ENCODE measurements around the gene RAD51B. TPM values are rescaled to one million over a fixed set of nuclear protein-coding genes. Genes with fewer than 3 reads are reported as not detected.

Gene RAD51B
- total and polyA plus RNA-seq, 9 of the 15 experiments (the other 6 are each of a cell fraction or from before 2014, with no cell fraction given): 8.5 to 17.3 (median 11.3) TPM

- Histone ChIP-seq H3K4me2 (ENCODE audit: insufficient read depth, low read length) (no peak overlapping the region), H3K9ac (ENCODE audit: insufficient read depth in 1 of 2, low read depth in 2 of 2, low read length in 2 of 2) (no peak overlapping the region), H3K27ac (ENCODE audit: extremely low read depth, low read depth, low read length) (no peak overlapping the region), H4K20me1 (replicated peaks; ENCODE audit: control insufficient read depth, insufficient read depth, low read length) (no peaks in the 10 kb centered on the region), H2AFZ (ENCODE audit: low read depth, low read length) (no peak overlapping the region), H3K9me1 (ENCODE audit: control insufficient read depth, insufficient read depth, low read length) (no peaks in the 10 kb centered on the region), H3K36me3 (ENCODE audit: control insufficient read depth, insufficient read depth, low read length) (no peaks in the 10 kb centered on the region), H3K79me2 (ENCODE audit: control insufficient read depth, insufficient read depth, low read length) (no peaks in the 10 kb centered on the region), H3K4me1 (replicated peaks in 1 of 2; ENCODE audit: control insufficient read depth in 2 of 2, insufficient read depth in 2 of 2, low read length in 2 of 2) (peaks cover 0 to 7% of the 10 kb centered on the region in 2 experiments; a peak in 3 of 5 replicates), H3K4me3 (no peak overlapping the region), H3K27me3 (ENCODE audit: control insufficient read depth in 2 of 2, insufficient read depth in 2 of 2, low read length in 2 of 2) (no peaks in the 10 kb centered on the region), H3K9me3 (replicated peaks; ENCODE audit: control insufficient read depth, insufficient read depth, low read depth, low read length) (no peaks in the 10 kb centered on the region)
- in situ Hi-C loops (cut with MboI) (no loop called here), intact Hi-C loops (cut with micrococcal nuclease) (no loop called here)
- no TSS peak for BruUV-seq (replicated peaks)
- 67% methylated on average over 5 of the region's 7 CpGs for WGBS (ENCODE audit: insufficient coverage, low coverage, missing lambda C conversion rate)
- no peak for ATAC-seq
- no peak for FAIRE-seq
- TF ChIP-seq ZNF589 (CRISPR knock-in tag; IDR thresholded peaks at IDR 0.05; ENCODE audit: low read depth) (no peak), HDAC2 (IDR thresholded peaks at IDR 0.05) (no peak), ILK (tag; IDR thresholded peaks at IDR 0.05; ENCODE audit: borderline replicate concordance, low read depth) (no peak), ZMIZ1 (IDR thresholded peaks at IDR 0.05; ENCODE audit: low read depth in 2 of 2, low read length in 2 of 2) (no peak)
- ChIA-PET CTCF (ENCODE audit: low intra/inter-chr PET ratio) (no interaction called here), POLR2A (interaction anchor here (0.7 kb wide), 2 partner anchors 100 to 104 kb away, joined by 3 to 4 read pairs; no protein-coding TSS in a partner anchor)
- DNase-seq (ENCODE audit: extremely low read depth in 1 of 4, low spot score in 3 of 4): no peak
Measured at GRCh38 chr14:68393259-68393658, 573.7 kb downstream of the RAD51B start.

Data from K562 (cell line).